Erythroblast (primary cell): ENCODE results near the gene ZNRF1.
"Not testable (repeated sequence)": the region's sequence is repeated elsewhere in the genome, so short reads cannot be mapped to it uniquely, and the experiment has no call there.

ENCODE experiments used
- GATA1 ChIP-seq: IDR thresholded peaks from 2 replicates; pipeline ENCODE4 v1.6.1; 2011; ENCODE audit warnings: low read depth, mild to moderate bottlenecking, control low read depth, low read length, moderate library complexity
- POLR2A ChIP-seq: IDR thresholded peaks from 2 replicates; pipeline ENCODE4 v1.6.1; 2011; ENCODE audit warnings: mild to moderate bottlenecking, low read length

GRCh38 chr16:74989864-74990263 is 9.0 kb upstream of the ZNRF1 start:
- not testable (repeated sequence) for TF ChIP-seq POLR2A, GATA1
